Esophagus squamous epithelium (tissue), 4 donors: ENCODE data around the gene ACTL6A.

Source experiments
- POLR2A ChIP-seq, 4 donors: fragments of 450-650 bp; IDR thresholded peaks; one replicate each; pipeline ENCODE4 v1.6.1; 2017; ENCODE audit warnings: antibody characterized with exemption in 4 of 4, mild to moderate bottlenecking in 4 of 4, moderate library complexity in 3 of 4
- TF ChIP-seq, protein P1 (sequence below), 6 experiments: fragments of 450-650 bp in 4 of 6; fragments of 200-600 bp in 2 of 6; sonication (generic) in 2 of 6; IDR thresholded peaks; one replicate each; pipeline ENCODE4 v1.5.1; 2016 to 2019; ENCODE audit warnings: antibody characterized with exemption in 6 of 6, mild to moderate bottlenecking in 4 of 6, moderate library complexity in 4 of 6

- TF ChIP-seq, protein P1, sequence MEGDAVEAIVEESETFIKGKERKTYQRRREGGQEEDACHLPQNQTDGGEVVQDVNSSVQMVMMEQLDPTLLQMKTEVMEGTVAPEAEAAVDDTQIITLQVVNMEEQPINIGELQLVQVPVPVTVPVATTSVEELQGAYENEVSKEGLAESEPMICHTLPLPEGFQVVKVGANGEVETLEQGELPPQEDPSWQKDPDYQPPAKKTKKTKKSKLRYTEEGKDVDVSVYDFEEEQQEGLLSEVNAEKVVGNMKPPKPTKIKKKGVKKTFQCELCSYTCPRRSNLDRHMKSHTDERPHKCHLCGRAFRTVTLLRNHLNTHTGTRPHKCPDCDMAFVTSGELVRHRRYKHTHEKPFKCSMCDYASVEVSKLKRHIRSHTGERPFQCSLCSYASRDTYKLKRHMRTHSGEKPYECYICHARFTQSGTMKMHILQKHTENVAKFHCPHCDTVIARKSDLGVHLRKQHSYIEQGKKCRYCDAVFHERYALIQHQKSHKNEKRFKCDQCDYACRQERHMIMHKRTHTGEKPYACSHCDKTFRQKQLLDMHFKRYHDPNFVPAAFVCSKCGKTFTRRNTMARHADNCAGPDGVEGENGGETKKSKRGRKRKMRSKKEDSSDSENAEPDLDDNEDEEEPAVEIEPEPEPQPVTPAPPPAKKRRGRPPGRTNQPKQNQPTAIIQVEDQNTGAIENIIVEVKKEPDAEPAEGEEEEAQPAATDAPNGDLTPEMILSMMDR (IDR thresholded peaks at IDR 0.05), result no peak
- TF ChIP-seq POLR2A (IDR thresholded peaks at IDR 0.05), result no peak
Measured at GRCh38 chr3:179542375-179542774, 20.4 kb upstream of the ACTL6A start.
